Large intestine (tissue), 3 donors: Measurements from ENCODE around the gene PLA2G4D. TPM values are rescaled to one million over a fixed set of nuclear protein-coding genes. Genes with fewer than 3 reads are reported as not detected.

Source experiments
- DNase-seq, 2 donors: peaks; one replicate each; pipeline versions ENCODE4 v3.0.0 to v3.0.0-alpha.2; 2013
- H3K27ac ChIP-seq: one replicate; pipeline ENCODE4 v1.5.1; 2013; ENCODE audit warnings: low read length
- H3K27me3 ChIP-seq: 2 replicates; pipeline ENCODE4 v1.6.1; 2013; ENCODE audit warnings: low read length; ENCODE audit not compliant: control insufficient read depth, insufficient read depth
- H3K36me3 ChIP-seq: 2 replicates; pipeline ENCODE4 v1.6.1; 2013; ENCODE audit warnings: low read length; ENCODE audit not compliant: control insufficient read depth, insufficient read depth
- H3K4me1 ChIP-seq: one replicate; pipeline ENCODE4 v1.6.1; 2013; ENCODE audit warnings: low read length; ENCODE audit not compliant: control insufficient read depth, insufficient read depth
- H3K4me3 ChIP-seq: one replicate; pipeline ENCODE4 v1.5.1; 2013; ENCODE audit warnings: low read length
- H3K9me3 ChIP-seq: one replicate; pipeline ENCODE4 v1.6.1; 2013; ENCODE audit warnings: mild to moderate bottlenecking, low read depth, low read length, moderate library complexity; ENCODE audit not compliant: control insufficient read depth
- WGBS: methylation state at CpG from one replicate; pipeline ENCODE4 v1.1.5; 2013; ENCODE audit warnings: low lambda C conversion rate; ENCODE audit not compliant: insufficient coverage; 5-methylcytosine and 5-hydroxymethylcytosine counted together
- polyA plus RNA-seq: library from polyadenylated mRNA; unstranded; fragments of 120-200 nt; gene quantifications from one replicate; pipeline ENCODE4 v1.2.1, GENCODE V29; 2013

PLA2G4D gene
- polyA plus RNA-seq, 1 donor: 0.06 TPM

GRCh38 chr15:42090781-42091180, 3.6 kb downstream of the PLA2G4D start:
- no peak overlapping the region for H3K4me3 ChIP-seq
- H3K27me3 ChIP-seq: no peaks in the 10 kb centered on the region
- no peaks in the 10 kb centered on the region for H3K4me1 ChIP-seq
- H3K9me3 ChIP-seq: no peaks in the 10 kb centered on the region
- no CpG with 5 or more reads among the region's 9 CpGs for WGBS
- no peak overlapping the region for H3K27ac ChIP-seq
- DNase-seq: no peak
- no peaks in the 10 kb centered on the region for H3K36me3 ChIP-seq

DNA sequence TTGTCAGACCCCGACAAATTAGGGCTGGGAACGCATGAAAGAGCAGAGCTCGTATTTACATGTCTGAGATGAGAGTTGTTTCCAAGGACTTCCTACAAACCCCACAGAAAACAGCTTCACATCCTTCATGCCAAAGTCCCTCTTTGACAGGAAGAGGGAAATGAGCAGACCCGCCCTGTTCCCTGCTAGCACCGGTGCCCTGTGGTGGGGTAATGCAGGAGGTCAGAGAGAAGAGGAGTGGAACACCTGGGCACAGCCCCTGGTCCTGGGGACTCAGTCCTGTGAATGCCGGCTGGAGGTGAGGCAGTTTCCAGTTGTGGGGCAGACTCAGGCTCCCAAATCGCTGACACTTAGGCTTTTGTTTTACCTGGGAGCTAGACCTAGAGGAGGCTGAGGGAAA, 4.0 kb downstream of the PLA2G4D start:
- no peaks in the 10 kb centered on the region for H3K36me3 ChIP-seq
- H3K27me3 ChIP-seq: no peaks in the 10 kb centered on the region
- WGBS: no CpG with 5 or more reads among the region's 7 CpGs
- no peak overlapping the region for H3K27ac ChIP-seq
- DNase-seq: peak in 1 of 2 donors; percentile 54
- no peaks in the 10 kb centered on the region for H3K4me1 ChIP-seq
- H3K9me3 ChIP-seq: no peaks in the 10 kb centered on the region
- no peak overlapping the region for H3K4me3 ChIP-seq

- H3K36me3 ChIP-seq: no peaks in the 10 kb centered on the region
- WGBS: no CpG with 5 or more reads among the region's 4 CpGs
- no peak for DNase-seq
- no peaks in the 10 kb centered on the region for H3K27me3 ChIP-seq
- H3K27ac ChIP-seq: no peak overlapping the region
- no peak overlapping the region for H3K4me3 ChIP-seq
- H3K9me3 ChIP-seq: no peaks in the 10 kb centered on the region
- peaks cover 1% of the 10 kb centered on the region for H3K4me1 ChIP-seq
These were observed 4.4 kb downstream of the PLA2G4D start for GRCh38 chr15:42089942-42090341.

- H3K27ac ChIP-seq: no peak overlapping the region
- H3K36me3 ChIP-seq: no peaks in the 10 kb centered on the region
- H3K27me3 ChIP-seq: no peaks in the 10 kb centered on the region
- H3K4me1 ChIP-seq: peaks cover 6% of the 10 kb centered on the region
- WGBS: no CpG with 5 or more reads among the region's 16 CpGs
- H3K4me3 ChIP-seq: no peak overlapping the region
- DNase-seq: no peak
- no peaks in the 10 kb centered on the region for H3K9me3 ChIP-seq
These were observed 5.3 kb downstream of the PLA2G4D start for GRCh38 chr15:42088801-42089640.

GRCh38 chr15:42087926-42088800, 6.2 kb downstream of the PLA2G4D start:
- WGBS: no CpG with 5 or more reads among the region's 11 CpGs
- no peak overlapping the region for H3K4me3 ChIP-seq
- no peaks in the 10 kb centered on the region for H3K9me3 ChIP-seq
- H3K27ac ChIP-seq: no peak overlapping the region
- H3K4me1 ChIP-seq: peaks cover 6% of the 10 kb centered on the region
- DNase-seq: no peak
- no peaks in the 10 kb centered on the region for H3K36me3 ChIP-seq
- no peaks in the 10 kb centered on the region for H3K27me3 ChIP-seq

DNA sequence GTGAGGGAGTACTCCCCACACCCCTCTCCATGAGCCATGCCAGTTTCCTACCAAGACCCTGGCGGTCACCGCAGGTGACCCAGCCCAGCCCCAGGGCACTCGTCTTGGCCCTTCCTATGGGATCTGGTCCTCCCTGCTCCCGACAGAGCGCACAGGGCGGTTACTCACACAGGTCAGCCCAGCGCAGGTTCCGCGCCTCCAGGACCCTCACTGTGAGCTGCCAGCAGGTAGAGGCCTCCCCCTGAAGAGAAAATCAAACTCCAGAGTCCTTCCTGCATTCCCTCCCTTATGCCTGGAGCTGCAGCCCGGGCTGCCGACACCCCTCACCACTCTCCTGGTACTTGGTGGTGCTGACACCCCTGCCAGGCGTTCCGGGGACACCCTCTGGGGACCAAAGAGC, 6.9 kb downstream of the PLA2G4D start:
- H3K4me1 ChIP-seq: peaks cover 6% of the 10 kb centered on the region
- no peaks in the 10 kb centered on the region for H3K36me3 ChIP-seq
- no peak for DNase-seq
- H3K27ac ChIP-seq: no peak overlapping the region
- H3K9me3 ChIP-seq: no peaks in the 10 kb centered on the region
- no CpG with 5 or more reads among the region's 13 CpGs for WGBS
- H3K4me3 ChIP-seq: no peak overlapping the region
- H3K27me3 ChIP-seq: no peaks in the 10 kb centered on the region

GRCh38 chr15:42085721-42086120, 8.6 kb downstream of the PLA2G4D start:
- H3K27me3 ChIP-seq: no peaks in the 10 kb centered on the region
- no peaks in the 10 kb centered on the region for H3K9me3 ChIP-seq
- H3K4me1 ChIP-seq: peaks cover 6% of the 10 kb centered on the region
- WGBS: no CpG with 5 or more reads among the region's 3 CpGs
- DNase-seq: no peak
- H3K4me3 ChIP-seq: no peak overlapping the region
- no peak overlapping the region for H3K27ac ChIP-seq
- no peaks in the 10 kb centered on the region for H3K36me3 ChIP-seq

DNA sequence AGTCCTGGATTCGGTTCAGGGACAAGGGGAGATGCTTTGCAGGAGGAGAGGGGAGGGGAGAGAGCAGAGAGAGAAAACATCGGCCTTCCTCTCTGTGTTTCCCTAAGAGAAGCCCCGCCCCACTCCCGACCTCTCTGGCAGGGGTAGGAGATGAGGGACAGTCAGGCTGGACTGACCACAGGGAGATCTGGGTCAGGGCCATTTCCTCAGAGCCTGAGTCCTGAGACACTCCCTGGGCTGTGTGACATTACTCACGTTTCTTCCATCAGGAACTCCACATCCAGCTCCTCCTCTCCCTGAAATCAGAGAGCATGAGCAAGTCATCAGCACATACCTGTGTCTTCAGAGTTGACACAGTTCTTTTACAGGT, 9.1 kb downstream of the PLA2G4D start:
- H3K9me3 ChIP-seq: no peaks in the 10 kb centered on the region
- DNase-seq: no peak
- no CpG with 5 or more reads among the region's 5 CpGs for WGBS

DNA sequence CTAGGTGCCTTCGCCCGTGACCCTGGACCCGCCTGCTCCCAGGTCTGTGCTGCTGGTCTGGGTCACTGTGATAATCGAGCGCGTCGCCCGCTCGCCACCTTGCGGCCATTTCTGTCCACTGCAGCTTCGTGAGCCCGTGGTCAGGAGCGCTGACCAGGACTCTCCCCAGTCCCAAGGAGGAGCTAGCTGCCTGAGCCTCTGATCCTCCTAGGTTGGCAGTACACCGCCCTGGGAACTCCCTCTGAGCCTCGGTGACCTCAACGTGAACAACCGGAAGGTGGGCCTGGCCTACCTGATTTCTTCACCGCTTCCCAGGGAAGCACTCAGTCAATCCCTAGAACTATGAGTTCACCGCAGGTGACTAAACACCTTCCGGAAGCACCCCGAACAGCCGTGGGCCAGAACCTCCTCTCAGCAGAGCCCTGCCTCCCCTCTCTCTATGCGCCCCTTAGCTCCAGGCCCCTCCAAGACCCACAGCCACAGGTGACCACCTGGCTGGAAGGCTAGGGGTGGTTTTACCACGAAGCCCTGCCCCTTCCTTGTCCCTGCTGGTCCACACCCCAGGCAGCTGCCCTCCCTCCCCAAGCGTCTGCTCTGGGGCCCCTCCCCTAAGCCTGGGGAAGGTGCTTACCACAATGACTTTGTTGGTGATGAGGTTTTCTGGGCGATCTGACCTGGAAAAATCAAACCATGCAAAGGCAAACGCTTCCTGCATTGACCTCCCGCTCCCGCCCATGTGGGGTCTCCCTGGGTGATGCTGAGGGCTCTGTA, 9.7 kb downstream of the PLA2G4D start:
- H3K36me3 ChIP-seq: no peaks in the 10 kb centered on the region
- WGBS: no CpG with 5 or more reads among the region's 29 CpGs
- no peak overlapping the region for H3K27ac ChIP-seq
- H3K4me3 ChIP-seq: no peak overlapping the region
- peak; percentile 60 to 68 for DNase-seq
- H3K27me3 ChIP-seq: peaks cover 6% of the 10 kb centered on the region
- H3K4me1 ChIP-seq: peaks cover 6% of the 10 kb centered on the region
- no peaks in the 10 kb centered on the region for H3K9me3 ChIP-seq

More for the DNA sequence above, 9.1 kb downstream of the PLA2G4D start:
- Histone ChIP-seq H3K27me3 (peaks cover 3% of the 10 kb centered on the region), H3K4me1 (peaks cover 6% of the 10 kb centered on the region), H3K4me3 (no peak overlapping the region), H3K36me3 (no peaks in the 10 kb centered on the region), H3K27ac (no peak overlapping the region)

- WGBS: no CpG with 5 or more reads among the region's 13 CpGs
- H3K27ac ChIP-seq: no peak overlapping the region
- peaks cover 9% of the 10 kb centered on the region for H3K27me3 ChIP-seq
- no peak overlapping the region for H3K4me3 ChIP-seq
- H3K9me3 ChIP-seq: peaks cover 3% of the 10 kb centered on the region
- H3K4me1 ChIP-seq: peaks cover 6% of the 10 kb centered on the region
- H3K36me3 ChIP-seq: no peaks in the 10 kb centered on the region
- no peak for DNase-seq
These were observed 10.4 kb downstream of the PLA2G4D start for GRCh38 chr15:42083916-42084315.
